Esophagus mucosa (tissue), 1 donor: Measurements from ENCODE around the gene CSTF1. TPM values are rescaled to one million over a fixed set of nuclear protein-coding genes. Genes with fewer than 3 reads are reported as not detected.
"Not testable (repeated sequence)": the region's sequence is repeated elsewhere in the genome, so short reads cannot be mapped to it uniquely, and the experiment has no call there.

Source experiments
- ATAC-seq: fragments of 200-7000 bp; cut with Tn5 transposase; one replicate; pipeline ENCODE4 v1.9.1; 2020
- total RNA-seq: library from RNA; stranded (reverse); gene quantifications from one replicate; pipeline ENCODE4 v1.2.4, GENCODE V29; 2023
- donor health status: DM: yes; HTN: yes; CAD: no.

Gene CSTF1
- total RNA-seq, 1 donor from 2014 or later = 18.5 TPM

GRCh38 chr20:56409956-56410355 lies 17.5 kb downstream of the CSTF1 start:
- ATAC-seq = no peak

- ATAC-seq = not testable (repeated sequence)
These were observed 18.8 kb downstream of the CSTF1 start for GRCh38 chr20:56411287-56411686.

GRCh38 chr20:56411759-56412472 lies 19.5 kb downstream of the CSTF1 start, which contains the start of gene CASS4:
TSS of gene CASS4 (plus strand) at chr20:56412260. CDS start at chr20:56412459, 199 bp downstream.
- peak; percentile 28 for ATAC-seq

- ATAC-seq = no peak
These were observed 20.0 kb downstream of the CSTF1 start for GRCh38 chr20:56412473-56412790.

- no peak for ATAC-seq
These were observed 20.5 kb downstream of the CSTF1 start for GRCh38 chr20:56412949-56413348.

GRCh38 chr20:56414842-56415765 lies 22.7 kb downstream of the CSTF1 start:
- ATAC-seq = no peak

GRCh38 chr20:56417402-56417801 lies 25.0 kb downstream of the CSTF1 start:
- no peak for ATAC-seq

- ATAC-seq = no peak
These were observed 25.5 kb downstream of the CSTF1 start for GRCh38 chr20:56417911-56418310.

- no peak for ATAC-seq
These were observed 26.0 kb downstream of the CSTF1 start for GRCh38 chr20:56418385-56418861.

- no peak for ATAC-seq
These were observed 27.6 kb downstream of the CSTF1 start for GRCh38 chr20:56420028-56420427.

GRCh38 chr20:56420940-56421688 lies 28.7 kb downstream of the CSTF1 start:
- no peak for ATAC-seq

- ATAC-seq = no peak
These were observed 29.8 kb downstream of the CSTF1 start for GRCh38 chr20:56422076-56422823.

- no peak for ATAC-seq
These were observed 30.4 kb downstream of the CSTF1 start for GRCh38 chr20:56422824-56423189.

- no peak for ATAC-seq
These were observed 30.8 kb downstream of the CSTF1 start for GRCh38 chr20:56423211-56423610.

GRCh38 chr20:56423886-56424285 lies 31.4 kb downstream of the CSTF1 start:
- ATAC-seq = no peak

GRCh38 chr20:56424931-56425330 lies 32.5 kb downstream of the CSTF1 start:
- ATAC-seq = no peak

GRCh38 chr20:56426026-56426425 lies 33.6 kb downstream of the CSTF1 start:
- ATAC-seq = no peak

- no peak for ATAC-seq
These were observed 34.5 kb downstream of the CSTF1 start for GRCh38 chr20:56426926-56427325.

GRCh38 chr20:56427797-56428196 lies 35.4 kb downstream of the CSTF1 start:
- no peak for ATAC-seq

- peak; percentile 64 for ATAC-seq
These were observed 36.0 kb downstream of the CSTF1 start for GRCh38 chr20:56428410-56428809.

- no peak for ATAC-seq
These were observed 36.4 kb downstream of the CSTF1 start for GRCh38 chr20:56428881-56429280.

GRCh38 chr20:56429502-56429901 lies 37.1 kb downstream of the CSTF1 start:
- ATAC-seq = no peak
